OCI-M2 (cell line): ENCODE measurements around the gene DHX36.

Experiments
- DNase-seq: peaks from one replicate; lab custom pipeline; 2025; ENCODE audit not compliant: unreplicated experiment; lab: John Stamatoyannopoulos, UW

The DHX36 gene

DNA sequence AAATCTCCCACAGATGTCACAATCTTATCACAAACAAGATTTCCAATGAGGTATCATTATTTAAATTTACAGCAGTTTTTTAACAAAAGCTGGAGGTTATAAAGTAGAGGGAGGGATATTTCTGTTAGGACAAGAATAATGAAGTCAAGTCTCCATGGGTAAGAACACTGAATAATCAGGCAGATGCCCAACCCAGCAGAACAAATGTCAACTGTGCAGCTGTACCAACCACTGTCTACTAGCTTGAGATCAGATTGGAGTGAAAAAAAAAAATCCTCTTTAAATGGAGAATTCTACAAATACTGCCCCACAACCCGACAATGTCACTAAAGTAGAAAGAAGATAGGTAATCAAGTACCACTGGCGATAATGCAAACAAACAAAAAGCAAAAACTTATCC, 30.3 kb downstream of the DHX36 start:
- no peak for DNase-seq

DNA sequence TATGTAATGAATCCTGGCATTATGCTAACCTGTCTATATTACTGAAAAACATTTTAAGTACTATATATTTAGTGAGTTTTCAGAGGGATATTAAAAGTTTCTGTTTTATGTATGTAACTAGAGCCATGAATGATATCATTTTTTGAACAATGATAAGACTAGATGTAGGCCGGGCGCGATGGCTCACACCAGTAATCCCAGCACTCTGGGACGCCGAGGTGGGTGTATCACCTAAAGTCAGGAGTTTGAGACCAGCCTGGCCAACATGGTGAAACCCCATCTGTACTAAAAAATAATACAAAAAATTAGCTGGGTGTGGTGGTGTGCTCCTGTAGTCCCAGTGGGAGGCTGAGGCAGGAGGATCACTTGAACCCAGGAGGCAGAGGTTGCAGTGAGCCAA, 34.1 kb downstream of the DHX36 start:
- DNase-seq, result no peak

DNA sequence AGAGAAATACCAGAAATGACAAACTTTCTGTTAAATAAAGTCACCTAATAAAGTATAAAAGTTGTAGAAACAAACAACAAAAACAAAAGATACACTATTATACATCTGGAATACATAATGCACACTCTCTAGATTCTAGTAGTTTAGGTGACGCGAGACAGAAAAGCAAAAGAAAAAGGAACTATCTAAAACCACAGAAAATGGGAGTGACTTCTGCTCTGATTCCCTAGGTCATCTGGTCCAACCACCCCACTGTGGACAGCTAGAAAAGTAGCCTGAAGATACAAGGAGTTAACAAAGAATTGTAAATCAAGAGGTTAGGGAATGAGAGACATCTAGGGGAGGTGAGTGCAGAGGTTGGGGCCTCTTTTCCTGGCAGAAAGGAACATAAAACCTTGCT, 39.1 kb downstream of the DHX36 start:
- no peak for DNase-seq

DNA sequence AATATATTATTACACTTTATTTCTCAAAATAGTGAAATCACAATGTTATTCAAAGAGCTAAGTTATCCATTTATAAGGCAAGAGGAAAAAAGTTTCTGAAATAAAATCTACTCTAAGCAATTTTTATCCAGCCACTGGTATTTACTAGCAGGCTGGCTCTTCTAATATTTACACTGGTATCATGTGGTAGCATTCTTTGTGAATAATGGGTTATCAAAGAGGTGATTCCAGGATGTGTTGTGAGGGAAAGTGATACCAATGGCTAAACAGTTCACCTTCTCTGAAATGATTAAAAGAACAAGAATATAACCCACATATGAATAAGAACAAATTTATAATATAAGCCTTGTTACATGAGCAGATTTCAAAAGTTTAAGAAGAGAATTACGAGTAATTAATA, 44.1 kb downstream of the DHX36 start:
- DNase-seq, result no peak

DNA sequence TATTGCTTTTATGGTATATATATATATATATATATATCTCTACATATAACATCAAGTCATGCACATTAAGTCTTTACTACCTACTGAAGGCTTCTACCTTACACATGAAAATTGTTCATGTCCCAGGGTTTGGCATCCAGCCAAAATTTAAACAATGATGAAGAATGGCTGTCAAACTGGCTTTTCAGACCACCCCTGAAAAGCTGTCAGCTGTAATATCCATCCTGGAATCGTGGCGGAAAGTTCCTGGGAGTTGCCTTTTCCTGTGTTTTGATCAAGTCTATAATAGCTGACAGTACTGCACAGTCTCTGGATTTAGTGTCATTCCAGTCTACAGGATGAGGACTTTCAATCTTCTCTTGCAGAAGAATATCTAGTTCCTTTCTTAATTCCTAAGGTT, 48.3 kb downstream of the DHX36 start:
- DNase-seq, result no peak

DNA sequence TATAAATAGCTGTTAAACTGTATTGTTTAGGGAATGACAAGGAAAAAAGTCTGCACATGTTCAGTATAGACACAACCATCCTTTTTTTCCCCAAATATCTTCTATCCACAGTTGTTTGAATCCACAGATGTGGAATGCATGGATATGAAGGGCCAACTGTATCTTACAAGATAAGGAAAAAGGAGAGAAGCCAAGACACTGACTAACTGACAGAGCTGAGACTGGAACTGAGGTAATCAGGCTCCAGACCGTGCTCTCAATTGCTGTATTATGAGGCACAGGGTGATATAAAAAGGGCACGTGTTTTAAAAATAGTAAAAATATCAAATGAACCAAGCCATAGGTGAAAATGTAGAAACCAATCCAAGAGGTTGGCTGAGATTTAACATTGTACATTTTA, 49.0 kb downstream of the DHX36 start:
- no peak for DNase-seq

DNA sequence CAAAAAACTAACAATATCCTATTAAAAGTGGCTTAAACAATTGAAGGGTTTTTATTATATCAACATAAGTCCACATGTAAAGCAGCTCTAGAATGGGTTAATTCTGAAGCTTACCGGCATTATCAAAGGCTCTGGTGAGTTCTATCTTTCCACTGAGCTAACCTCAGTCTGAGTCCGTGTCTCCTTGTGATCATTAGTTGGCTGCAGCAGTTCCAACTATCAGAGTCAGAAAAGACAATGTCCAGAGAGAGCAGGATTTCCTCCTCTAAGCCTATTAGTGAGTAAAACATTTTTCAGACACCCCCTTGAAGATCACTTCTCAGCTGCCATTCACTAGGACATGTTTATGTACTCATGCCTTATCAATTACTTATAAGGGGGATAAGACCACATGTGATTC, 49.9 kb downstream of the DHX36 start:
- no peak for DNase-seq

DNA sequence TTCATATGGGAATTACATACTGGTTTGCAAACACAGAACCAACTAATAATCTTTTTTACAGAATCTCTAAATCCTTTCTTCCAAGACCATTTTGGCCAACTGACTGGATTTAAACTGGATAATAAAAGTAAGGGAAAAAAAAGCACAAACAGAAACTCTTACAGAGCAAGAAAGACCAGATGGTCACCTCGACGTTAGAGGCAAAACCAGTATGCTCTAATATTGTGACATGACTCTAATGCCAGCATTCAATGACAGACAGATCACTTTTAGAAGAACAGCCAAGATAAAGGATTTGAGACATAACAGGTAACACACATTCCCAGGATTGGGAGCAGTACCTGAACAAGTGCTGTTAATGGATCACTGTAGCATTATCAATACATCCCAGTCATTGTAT, 50.9 kb downstream of the DHX36 start:
- DNase-seq, result no peak

DNA sequence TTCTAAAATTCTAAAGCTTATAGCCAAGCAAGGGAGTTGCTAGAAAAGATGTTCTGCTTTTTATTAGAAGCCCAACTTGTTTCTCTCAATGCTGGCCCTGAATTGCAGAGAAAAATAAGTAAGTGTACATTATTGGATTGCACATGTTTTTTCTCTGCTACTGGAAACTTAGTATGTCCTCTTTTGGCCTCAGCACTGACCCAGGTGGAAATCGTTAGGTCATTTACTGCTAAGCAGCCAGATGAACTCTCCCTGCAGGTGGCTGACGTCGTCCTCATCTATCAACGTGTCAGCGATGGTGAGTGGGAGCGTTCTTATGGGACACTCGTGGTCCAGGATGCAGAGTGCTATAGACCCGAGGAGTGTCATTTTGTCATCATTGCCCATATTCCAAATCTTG, 69.8 kb downstream of the DHX36 start:
- no peak for DNase-seq

DNA sequence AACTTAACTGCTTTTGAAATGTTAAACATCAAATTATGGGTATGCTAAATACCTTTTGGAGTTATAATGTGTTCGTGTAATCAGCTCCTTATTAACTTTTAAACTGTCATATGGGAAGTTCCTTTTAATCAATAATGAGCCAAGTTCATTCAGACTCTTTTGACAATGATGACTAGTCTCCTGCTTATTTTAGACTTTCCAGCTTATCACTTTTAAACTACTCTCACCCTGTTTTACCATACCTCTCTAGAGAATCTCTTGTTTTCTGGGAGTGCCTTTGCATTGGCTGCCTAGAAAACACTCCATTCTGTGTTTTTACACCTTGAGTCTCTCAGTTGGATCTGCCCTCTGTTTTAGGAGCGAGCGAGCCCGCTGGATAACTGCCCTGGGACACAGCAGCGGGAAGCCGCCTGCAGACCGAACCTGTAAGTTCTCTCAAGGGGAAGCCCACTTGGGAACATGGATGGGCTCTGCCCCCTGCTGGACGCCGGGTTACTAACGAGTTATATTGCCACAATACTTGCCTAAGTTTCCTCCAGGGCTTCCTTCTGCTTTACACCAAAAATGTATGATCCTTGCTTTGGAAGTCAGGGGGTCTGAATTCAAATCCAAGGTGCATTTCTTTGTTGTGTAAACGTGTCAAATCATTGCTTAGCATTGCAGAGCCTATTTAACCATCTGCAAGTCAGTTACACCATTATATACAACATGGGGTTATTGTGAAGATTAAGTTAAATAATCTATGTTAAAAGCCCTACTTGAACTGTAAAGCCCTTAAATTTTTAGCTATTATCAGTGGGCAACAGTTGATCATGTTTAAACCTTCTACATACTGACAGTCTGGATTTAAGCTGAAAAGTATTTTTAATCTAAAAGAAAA, 71.3 kb downstream of the DHX36 start:
- DNase-seq, result peak; percentile 10

DNA sequence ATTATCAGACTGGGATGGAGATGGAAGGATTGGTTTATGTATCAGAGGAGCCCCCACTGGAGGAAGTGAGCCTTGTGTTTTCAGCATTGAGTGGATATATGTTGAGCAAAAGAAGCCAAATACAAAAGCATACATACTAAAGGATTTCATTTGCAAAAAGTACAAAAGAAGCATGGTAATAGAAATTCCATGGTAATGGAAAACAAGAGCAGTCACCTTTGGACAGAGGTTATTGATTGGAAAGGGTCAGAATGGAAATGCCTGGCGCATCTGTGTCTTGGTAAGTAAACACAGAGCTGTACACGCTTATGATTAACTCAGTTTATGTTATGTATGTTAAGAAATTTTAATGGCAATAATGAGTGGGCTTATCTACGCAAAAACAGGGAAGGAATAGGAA, 72.7 kb downstream of the DHX36 start:
- DNase-seq, result no peak

DNA sequence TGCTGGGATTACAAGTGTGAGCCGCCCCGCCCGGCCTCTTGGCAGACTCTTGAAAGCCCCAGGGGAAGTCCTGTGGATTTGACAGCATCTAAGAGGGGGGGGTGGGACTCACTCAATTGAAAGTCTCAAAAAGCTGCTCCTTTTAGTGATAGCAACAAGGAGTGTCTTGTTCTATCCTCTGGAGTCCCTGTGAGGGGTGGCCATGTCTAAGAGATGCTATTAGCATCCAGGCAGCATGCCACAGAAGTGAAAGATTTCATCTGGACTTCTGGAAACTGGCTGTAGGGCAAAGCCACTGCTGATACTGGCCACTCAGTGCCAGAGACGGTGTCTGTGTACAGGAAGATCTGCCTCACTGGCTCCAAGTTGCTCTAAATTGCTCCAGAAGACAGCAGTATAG, 74.0 kb downstream of the DHX36 start:
- DNase-seq, result no peak

DNA sequence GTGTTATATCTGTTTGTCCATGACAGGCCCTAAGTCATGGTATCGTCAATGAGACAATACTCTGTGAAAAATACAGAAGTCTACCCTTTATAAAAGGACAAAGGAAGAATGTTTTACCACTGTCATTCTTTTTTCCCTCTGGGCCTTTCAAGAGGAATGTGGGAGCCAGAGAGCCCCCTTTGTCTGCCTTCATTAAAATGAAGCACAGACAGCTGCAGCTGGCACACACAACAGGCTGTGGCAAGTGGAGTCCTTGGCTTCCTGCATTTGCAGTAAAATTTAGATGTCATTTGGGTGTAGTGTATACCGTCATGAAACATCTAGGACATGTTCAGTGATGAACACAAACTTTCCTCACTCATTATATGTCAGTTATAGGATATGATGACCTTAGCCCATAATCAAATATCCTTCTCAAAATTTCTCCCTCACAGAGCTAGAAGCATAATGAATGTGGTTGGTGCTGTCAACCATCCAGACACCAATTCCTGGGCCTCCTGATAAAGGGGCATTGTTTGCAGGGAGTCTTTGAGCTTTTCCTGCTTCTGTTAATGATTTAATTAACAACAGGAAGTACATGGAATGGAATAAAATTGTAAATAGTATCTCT, 76.4 kb downstream of the DHX36 start:
- no peak for DNase-seq

DNA sequence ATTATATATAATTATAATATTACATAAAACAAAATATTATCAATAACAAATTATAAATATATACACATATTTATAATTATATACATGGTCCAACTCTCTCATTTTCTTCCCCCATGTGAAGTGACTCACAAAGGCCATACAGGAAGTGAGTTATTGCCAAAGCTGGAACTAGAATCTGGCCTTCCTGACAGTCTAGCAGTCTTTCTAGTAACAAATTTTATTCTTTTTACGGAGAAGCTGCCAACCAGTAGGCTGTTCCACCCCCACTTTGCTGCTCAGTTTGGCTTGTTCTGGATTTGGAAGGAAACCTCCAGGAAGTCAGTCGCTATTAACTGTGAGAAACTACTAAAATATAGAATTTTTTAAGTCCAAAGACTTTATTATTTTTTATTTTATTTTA, 79.6 kb downstream of the DHX36 start:
- no peak for DNase-seq

DNA sequence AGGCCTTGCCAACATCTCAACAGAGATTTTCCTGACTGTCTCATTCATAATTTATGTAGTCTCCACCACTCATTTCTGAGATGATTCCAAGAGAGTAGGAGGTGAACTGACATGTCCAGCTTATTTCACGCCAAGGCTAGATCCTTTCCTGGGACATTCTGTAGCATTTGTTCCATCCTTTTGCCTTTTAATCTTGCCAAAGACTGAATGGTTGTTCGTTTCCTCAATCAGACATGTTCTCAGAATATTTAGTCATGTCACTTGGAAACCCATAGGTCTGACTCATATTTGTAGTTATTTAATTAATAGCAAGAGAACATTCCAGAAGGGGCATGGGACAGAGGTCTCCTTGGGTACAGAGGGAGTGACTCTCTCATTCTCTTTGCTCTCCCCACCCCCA, 80.9 kb downstream of the DHX36 start:
- DNase-seq, result no peak

DNA sequence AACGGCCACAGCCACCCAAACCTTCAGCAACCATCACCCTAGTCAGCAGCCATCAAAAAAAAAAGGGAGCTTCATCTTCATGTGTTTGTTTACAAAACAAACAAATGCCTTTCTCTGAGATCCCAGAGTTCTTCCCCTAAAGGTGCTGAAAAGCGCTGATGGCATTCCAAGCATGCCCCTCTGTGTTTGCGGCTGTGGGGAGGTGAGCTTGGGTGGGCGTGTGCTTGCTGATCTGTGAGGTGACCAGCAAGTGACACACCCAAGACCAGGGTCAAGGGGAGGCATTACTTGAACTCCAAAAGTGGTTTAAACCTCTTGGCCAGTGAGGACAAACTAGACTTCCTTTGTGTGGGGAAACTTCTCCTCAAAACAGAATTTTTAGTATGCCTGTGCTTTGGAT, 81.5 kb downstream of the DHX36 start:
- DNase-seq, result no peak

DNA sequence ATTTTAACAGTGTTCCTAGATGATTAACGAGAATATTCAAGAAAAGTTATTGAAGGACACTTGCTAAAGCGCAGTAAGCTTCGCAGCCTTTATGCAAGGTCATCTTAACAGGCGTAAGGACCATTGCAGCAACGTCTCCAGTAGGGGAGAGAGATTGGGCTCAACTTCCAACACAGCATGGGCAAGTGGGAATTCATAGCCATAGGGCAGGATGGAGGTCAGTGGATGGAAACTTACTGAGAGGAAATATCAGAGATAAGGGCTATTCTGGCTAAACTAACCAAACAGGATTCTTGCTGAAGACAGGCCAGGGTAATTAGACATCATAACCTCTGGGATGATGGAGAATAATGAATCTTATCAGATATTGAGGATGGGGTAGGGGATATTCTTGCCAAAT, 82.8 kb downstream of the DHX36 start:
- DNase-seq, result no peak

DNA sequence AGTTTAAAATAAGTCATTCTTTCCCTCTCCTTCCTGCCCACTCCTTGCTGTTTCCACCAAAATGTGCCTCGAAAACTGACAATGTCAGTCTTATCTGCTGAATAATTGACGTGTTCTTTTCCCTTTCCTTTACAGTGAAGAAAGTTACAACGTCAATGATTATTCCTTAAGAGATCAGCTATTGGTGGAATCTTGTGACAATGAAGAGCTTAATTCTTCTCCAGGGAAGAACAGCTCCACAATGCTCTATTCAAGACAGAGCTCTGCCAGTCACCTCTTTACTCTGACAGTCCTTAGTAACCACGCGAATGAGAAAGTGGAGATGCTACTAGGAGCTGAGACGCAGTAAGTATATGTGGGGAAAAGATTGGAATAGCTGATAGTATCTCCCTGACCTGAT, 84.1 kb downstream of the DHX36 start:
- no peak for DNase-seq

DNA sequence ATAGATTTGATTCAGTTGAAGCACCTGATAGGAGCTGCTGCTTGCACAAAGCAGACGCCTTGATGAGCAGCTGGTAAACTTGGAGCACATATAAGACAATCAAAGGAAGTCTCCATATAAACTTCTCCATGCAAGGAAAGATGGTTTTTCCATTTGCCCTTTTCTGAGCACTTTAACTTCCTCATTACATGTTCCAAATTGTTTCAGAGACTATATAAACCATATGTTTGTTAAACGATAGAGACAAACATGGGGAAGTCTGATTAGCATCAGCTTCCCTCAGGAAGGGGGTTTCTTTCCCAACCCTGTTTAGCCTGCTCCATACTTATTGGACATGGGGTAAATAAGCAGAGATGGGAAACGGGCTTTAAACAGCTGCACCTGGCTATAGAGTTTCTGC, 88.0 kb downstream of the DHX36 start:
- DNase-seq, result no peak

DNA sequence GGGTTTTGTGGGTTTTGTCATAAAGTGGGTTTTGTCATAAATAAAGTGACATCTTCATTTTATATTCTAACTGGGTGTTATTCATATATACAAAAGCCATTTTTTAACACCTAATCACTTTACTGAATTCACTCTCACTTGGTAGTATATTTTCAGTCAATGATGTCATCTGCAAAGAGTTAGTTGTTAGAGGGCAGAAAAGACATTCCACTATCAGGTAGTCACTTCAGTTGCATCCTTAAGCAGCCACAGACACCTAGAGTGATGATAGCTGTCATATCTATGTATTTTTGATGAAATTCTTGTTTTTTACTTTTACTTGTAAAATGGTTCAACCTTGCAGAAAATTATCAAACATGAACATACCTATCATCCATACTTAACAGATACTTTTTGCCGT, 89.0 kb downstream of the DHX36 start:
- no peak for DNase-seq

DNA sequence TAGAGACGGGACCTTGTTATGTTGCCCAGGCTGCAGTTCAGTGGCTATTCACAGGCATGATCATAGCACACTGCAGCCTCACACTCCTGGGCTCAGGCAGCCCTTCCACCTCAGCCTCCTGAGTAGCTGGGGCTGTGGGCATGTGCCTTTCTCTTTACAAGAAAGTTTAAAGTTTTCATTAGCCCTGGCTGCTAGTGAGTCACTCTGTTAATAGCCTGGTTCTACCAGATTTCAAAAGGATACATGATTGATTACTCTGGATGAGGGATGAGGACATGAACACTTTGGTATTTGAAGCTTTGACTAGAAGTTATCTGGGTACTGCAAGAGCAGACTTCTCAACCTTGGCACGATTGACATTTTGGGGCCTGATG, 95.1 kb downstream of the DHX36 start:
- no peak for DNase-seq

DNA sequence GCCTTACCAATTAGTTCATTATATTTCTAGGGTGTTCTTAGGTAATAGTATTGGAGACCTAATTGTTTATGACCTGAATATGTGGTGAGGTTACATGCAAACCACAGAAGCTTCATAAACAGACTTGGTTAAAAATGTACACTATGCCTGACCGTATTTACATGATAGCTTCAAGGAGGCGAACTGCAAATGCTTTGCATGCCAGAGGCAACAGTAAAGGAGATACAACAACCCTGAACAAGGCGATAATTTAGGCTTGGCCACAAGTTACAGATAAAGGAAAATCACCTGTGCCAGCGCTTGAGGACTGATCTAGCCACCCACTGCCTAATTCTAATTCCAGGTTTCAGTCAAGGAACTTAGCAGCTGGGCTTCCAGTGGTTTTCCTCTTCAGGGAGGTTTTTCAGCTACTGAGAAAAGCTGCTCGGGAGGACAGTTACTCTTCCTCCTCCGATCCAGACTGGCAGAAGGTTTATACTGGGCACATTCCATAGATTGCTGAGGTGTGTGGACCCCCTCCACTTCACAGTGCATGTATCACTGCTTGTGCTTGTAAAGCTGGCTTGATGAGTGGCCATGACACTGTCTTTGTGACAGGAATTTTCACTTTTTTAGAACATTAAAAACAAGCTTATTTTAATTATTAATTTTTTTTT, 95.6 kb downstream of the DHX36 start:
- DNase-seq, result no peak
